Measurements from ENCODE around the gene LRRC31. TPM values are rescaled to one million over a fixed set of nuclear protein-coding genes. Genes with fewer than 3 reads are reported as not detected.

Gene LRRC31
- total and polyA plus RNA-seq, 2 of the 8 experiments (the other 6 are each of a cell fraction or from before 2014, with no cell fraction given), result not detected

GRCh38 chr3:169825316-169825715, 44.4 kb downstream of the LRRC31 start:
- Histone ChIP-seq H3K4me3 (ENCODE audit: extremely low read depth in 1 of 4, insufficient read depth in 2 of 4, low read depth in 3 of 4, low read length in 4 of 4) (no peak overlapping the region), H3K14ac (ENCODE audit: insufficient read length) (no peak overlapping the region), H4K20me1 (replicated peaks in 1 of 2; ENCODE audit: control insufficient read depth in 1 of 2, insufficient read depth in 2 of 2, low read length in 2 of 2) (no peaks in the 10 kb centered on the region), H4K5ac (ENCODE audit: insufficient read length, low read depth, low read length) (no peak overlapping the region), H3K27me3 (replicated peaks in 1 of 4; ENCODE audit: control insufficient read depth in 3 of 4, extremely low read depth in 1 of 4, insufficient read depth in 3 of 4, low read length in 3 of 4) (peaks cover 0 to 1% (median 0%) of the 10 kb centered on the region in 4 experiments; a peak in 1 of 7 replicates), H3K18ac (ENCODE audit: extremely low read depth, low read length) (no peak overlapping the region), H3K9ac (replicated peaks in 1 of 4; ENCODE audit: extremely low read depth in 1 of 4, low read depth in 3 of 4, low read length in 3 of 4) (no peak overlapping the region), H3K27ac (ENCODE audit: low read depth, low read length) (no peak overlapping the region), H3K4me2 (ENCODE audit: insufficient read depth in 1 of 2, low read depth in 2 of 2, low read length in 2 of 2) (no peak overlapping the region), H2BK20ac (ENCODE audit: low read length) (no peak overlapping the region), H2AK5ac (ENCODE audit: low read depth, low read length) (no peak overlapping the region), H4K8ac (ENCODE audit: extremely low read depth, insufficient read depth, low read length) (no peak overlapping the region), H3K23me2 (ENCODE audit: low read depth, low read length) (no peaks in the 10 kb centered on the region), H2BK120ac (replicated peaks; ENCODE audit: low read depth, low read length) (no peak overlapping the region), H2BK15ac (ENCODE audit: low read length) (no peak overlapping the region), H3K23ac (ENCODE audit: insufficient read length) (no peak overlapping the region), H3K9me3 (ENCODE audit: insufficient read depth in 2 of 2, low read depth in 1 of 2, low read length in 1 of 2) (no peaks in the 10 kb centered on the region), H2AFZ (ENCODE audit: low read length) (no peak overlapping the region), H3K79me2 (ENCODE audit: control insufficient read depth in 1 of 2, insufficient read depth in 2 of 2, low read length in 2 of 2) (no peaks in the 10 kb centered on the region), H3K4ac (replicated peaks; ENCODE audit: insufficient read length, low read depth, low read length) (no peak overlapping the region), H3K79me1 (ENCODE audit: low read depth, low read length) (no peaks in the 10 kb centered on the region), H4K91ac (replicated peaks; ENCODE audit: insufficient read length, low read length) (no peak overlapping the region), H3K56ac (replicated peaks; ENCODE audit: insufficient read length, low read depth, low read length) (no peak overlapping the region), H3K36me3 (ENCODE audit: control insufficient read depth in 2 of 4, insufficient read depth in 4 of 4, low read length in 3 of 4) (no peaks in the 10 kb centered on the region), H3K4me1 (replicated peaks in 1 of 4; ENCODE audit: control insufficient read depth in 3 of 4, insufficient read depth in 4 of 4, low read length in 3 of 4) (no peaks in the 10 kb centered on the region), H2BK5ac (ENCODE audit: low read depth, low read length) (no peak overlapping the region), H2BK12ac (ENCODE audit: low read depth, low read length) (no peak overlapping the region)
- DNase-seq (ENCODE audit: low read depth in 1 of 2, low spot score in 2 of 2) (no peak), FAIRE-seq (no peak)
- ChIA-PET CTCF (ENCODE audit: partially characterized antibody) (interaction anchor here (1.4 kb wide), 1 partner anchor 10 kb away, joined by 4 read pairs; no protein-coding TSS in a partner anchor), POLR2A (ENCODE audit: partially characterized antibody) (interaction anchor here (0.7 to 0.9 kb wide), 2 partner anchors 11 to 47 kb away, joined by 3 to 4 read pairs; no protein-coding TSS in a partner anchor)
- 94% methylated on average over 3 of the region's 3 CpGs; no CpG with 5 or more reads in 1 of the 2 experiments for WGBS, 2 experiments (ENCODE audit: extremely low coverage in 1 of 2, insufficient coverage in 1 of 2, insufficient read length in 1 of 2, insufficient replicate concordance in 2 of 2, low coverage in 1 of 2, low lambda C conversion rate in 2 of 2, missing lambda C conversion rate in 1 of 2)
- TF ChIP-seq E2F6 (IDR thresholded peaks at IDR 0.05) (no peak), PHF8 (conservative IDR thresholded peaks at IDR 0.05; ENCODE audit: low read depth, low read length) (no peak), TCF12 (IDR thresholded peaks at IDR 0.05; ENCODE audit: low read depth, low read length) (no peak), CTCF (IDR thresholded peaks at IDR 0.05; ENCODE audit: control extremely low read depth in 1 of 3, insufficient read depth in 1 of 3, low read depth in 1 of 3, low read length in 3 of 3) (no peak), TAF1 (IDR thresholded peaks at IDR 0.05; ENCODE audit: low read depth, low read length) (no peak), POLR2A (IDR thresholded peaks at IDR 0.05; ENCODE audit: control extremely low read depth in 1 of 2, low read depth in 2 of 2, low read length in 2 of 2) (no peak), SP2 (IDR thresholded peaks at IDR 0.05; ENCODE audit: low read length) (no peak), HDAC2 (IDR thresholded peaks at IDR 0.05; ENCODE audit: borderline replicate concordance in 1 of 2, low read depth in 2 of 2, low read length in 2 of 2) (no peak), KDM4A (IDR thresholded peaks at IDR 0.05; ENCODE audit: low read depth, low read length, severe bottlenecking) (no peak)
